ENCODE data around the gene UTP25.

GRCh38 chr1:209805875-209806760, 21.7 kb upstream of the UTP25 start, which contains the start of gene IRF6:
- TF ChIP-seq EZH2 (IDR thresholded peaks at IDR 0.05; ENCODE audit: insufficient read depth, poor library complexity, severe bottlenecking) (no peak), EZH2phosphoT487 (IDR thresholded peaks at IDR 0.05; ENCODE audit: insufficient read depth, low read depth) (no peak)
